Panc1 (cell line): ENCODE data around the gene AATK.

Experiments used
- POLR2AphosphoS5 ChIP-seq: IDR thresholded peaks from 2 replicates; pipeline ENCODE4 v1.6.1; 2012; ENCODE audit warnings: mild to moderate bottlenecking, low read depth, low read length, moderate library complexity
- SIN3A ChIP-seq: IDR thresholded peaks from 2 replicates; pipeline ENCODE4 v1.6.1; 2012; ENCODE audit warnings: low read depth, mild to moderate bottlenecking, low read length, moderate library complexity, borderline replicate concordance; ENCODE audit not compliant: insufficient read depth
- TCF7L2 ChIP-seq: IDR thresholded peaks from 2 replicates; pipeline ENCODE4 v1.6.1; 2011; ENCODE audit warnings: mild to moderate bottlenecking, low read depth, low read length, inconsistent platforms
- TF ChIP-seq, protein P1 (sequence below): fragments of 450-650 bp; IDR thresholded peaks from 2 replicates; pipeline ENCODE4 v1.5.1; 2017; ENCODE audit warnings: mild to moderate bottlenecking
- TF ChIP-seq, protein P2 (sequence below), 2 experiments: IDR thresholded peaks; 2 replicates each; pipeline ENCODE4 v1.6.1; 2011 to 2012; ENCODE audit warnings: low read depth in 2 of 2, control low read depth in 1 of 2, low read length in 1 of 2, mild to moderate bottlenecking in 1 of 2, moderate library complexity in 1 of 2; ENCODE audit not compliant: insufficient read depth in 1 of 2

DNA sequence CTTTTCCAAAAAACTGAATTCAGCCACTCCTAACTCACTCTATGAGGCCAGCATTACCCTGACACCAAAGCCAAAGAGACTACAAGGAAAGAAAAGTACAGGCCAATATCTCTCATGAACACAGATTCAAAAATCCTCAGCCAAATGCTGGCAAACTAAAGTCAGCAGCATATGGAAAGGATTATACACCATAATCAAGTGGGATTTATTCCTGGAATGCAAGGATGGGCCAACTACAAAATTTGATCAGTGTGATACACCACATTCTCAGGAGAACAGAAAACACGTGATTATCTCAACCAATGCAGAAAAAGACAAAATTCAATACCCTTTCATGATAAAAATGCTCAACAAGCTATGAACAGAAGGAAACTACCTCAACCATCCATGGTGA is 7.7 kb upstream of the AATK start:
- TF ChIP-seq, protein P1, sequence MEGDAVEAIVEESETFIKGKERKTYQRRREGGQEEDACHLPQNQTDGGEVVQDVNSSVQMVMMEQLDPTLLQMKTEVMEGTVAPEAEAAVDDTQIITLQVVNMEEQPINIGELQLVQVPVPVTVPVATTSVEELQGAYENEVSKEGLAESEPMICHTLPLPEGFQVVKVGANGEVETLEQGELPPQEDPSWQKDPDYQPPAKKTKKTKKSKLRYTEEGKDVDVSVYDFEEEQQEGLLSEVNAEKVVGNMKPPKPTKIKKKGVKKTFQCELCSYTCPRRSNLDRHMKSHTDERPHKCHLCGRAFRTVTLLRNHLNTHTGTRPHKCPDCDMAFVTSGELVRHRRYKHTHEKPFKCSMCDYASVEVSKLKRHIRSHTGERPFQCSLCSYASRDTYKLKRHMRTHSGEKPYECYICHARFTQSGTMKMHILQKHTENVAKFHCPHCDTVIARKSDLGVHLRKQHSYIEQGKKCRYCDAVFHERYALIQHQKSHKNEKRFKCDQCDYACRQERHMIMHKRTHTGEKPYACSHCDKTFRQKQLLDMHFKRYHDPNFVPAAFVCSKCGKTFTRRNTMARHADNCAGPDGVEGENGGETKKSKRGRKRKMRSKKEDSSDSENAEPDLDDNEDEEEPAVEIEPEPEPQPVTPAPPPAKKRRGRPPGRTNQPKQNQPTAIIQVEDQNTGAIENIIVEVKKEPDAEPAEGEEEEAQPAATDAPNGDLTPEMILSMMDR = no peak
- TF ChIP-seq, protein P2, sequence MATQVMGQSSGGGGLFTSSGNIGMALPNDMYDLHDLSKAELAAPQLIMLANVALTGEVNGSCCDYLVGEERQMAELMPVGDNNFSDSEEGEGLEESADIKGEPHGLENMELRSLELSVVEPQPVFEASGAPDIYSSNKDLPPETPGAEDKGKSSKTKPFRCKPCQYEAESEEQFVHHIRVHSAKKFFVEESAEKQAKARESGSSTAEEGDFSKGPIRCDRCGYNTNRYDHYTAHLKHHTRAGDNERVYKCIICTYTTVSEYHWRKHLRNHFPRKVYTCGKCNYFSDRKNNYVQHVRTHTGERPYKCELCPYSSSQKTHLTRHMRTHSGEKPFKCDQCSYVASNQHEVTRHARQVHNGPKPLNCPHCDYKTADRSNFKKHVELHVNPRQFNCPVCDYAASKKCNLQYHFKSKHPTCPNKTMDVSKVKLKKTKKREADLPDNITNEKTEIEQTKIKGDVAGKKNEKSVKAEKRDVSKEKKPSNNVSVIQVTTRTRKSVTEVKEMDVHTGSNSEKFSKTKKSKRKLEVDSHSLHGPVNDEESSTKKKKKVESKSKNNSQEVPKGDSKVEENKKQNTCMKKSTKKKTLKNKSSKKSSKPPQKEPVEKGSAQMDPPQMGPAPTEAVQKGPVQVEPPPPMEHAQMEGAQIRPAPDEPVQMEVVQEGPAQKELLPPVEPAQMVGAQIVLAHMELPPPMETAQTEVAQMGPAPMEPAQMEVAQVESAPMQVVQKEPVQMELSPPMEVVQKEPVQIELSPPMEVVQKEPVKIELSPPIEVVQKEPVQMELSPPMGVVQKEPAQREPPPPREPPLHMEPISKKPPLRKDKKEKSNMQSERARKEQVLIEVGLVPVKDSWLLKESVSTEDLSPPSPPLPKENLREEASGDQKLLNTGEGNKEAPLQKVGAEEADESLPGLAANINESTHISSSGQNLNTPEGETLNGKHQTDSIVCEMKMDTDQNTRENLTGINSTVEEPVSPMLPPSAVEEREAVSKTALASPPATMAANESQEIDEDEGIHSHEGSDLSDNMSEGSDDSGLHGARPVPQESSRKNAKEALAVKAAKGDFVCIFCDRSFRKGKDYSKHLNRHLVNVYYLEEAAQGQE (IDR thresholded peaks at IDR 0.05; ENCODE audit: insufficient read depth in 1 of 2, low read depth in 2 of 2, low read length in 1 of 2) = no peak
- TF ChIP-seq POLR2AphosphoS5 = no peak
- TF ChIP-seq TCF7L2 = no peak
- no peak for TF ChIP-seq SIN3A
